ENCODE measurements around the gene PKP4. TPM values are rescaled to one million over a fixed set of nuclear protein-coding genes. Genes with fewer than 3 reads are reported as not detected.

Gene PKP4
- total and polyA plus RNA-seq, 4 experiments from 2014 or later = 1.4 to 39.3 (median 19.1) TPM

- H3K27me3 ChIP-seq (ENCODE audit: insufficient read depth, low read length) = no peaks in the 10 kb centered on the region
- Mint-ChIP-seq H3K27ac (no peak overlapping the region), H3K4me1 (peaks cover 3 to 9% (median 4%) of the 10 kb centered on the region in 4 donors), H3K36me3 (peaks cover 6 to 24% of the 10 kb centered on the region in 2 donors), H3K27me3 (no peaks in the 10 kb centered on the region), H3K4me3 (no peak overlapping the region), H3K9me3 (peaks cover 0 to 2% (median 0%) of the 10 kb centered on the region in 8 donors)
- ChIA-PET CTCF (ENCODE audit: partially characterized antibody) (no interaction called here), POLR2A (ENCODE audit: partially characterized antibody) (no interaction called here)
- H3K27ac ChIP-seq (ENCODE audit: low read depth, low read length) = no peak overlapping the region
- no peaks in the 10 kb centered on the region for H3K9me3 ChIP-seq (ENCODE audit: control insufficient read depth in 1 of 2, low read length in 2 of 2)
- no peaks in the 10 kb centered on the region for H3K4me1 ChIP-seq (ENCODE audit: insufficient read depth, low read length)
- intact Hi-C loops (cut with micrococcal nuclease) = no loop called here
- no peak for DNase-seq
- H3K4me3 ChIP-seq (ENCODE audit: low read length in 2 of 2) = no peak overlapping the region
- no peaks in the 10 kb centered on the region for H3K36me3 ChIP-seq (ENCODE audit: insufficient read depth, low read length)
Measured at GRCh38 chr2:158519481-158519880, 62.7 kb downstream of the PKP4 start.

- H3K4me1 ChIP-seq (ENCODE audit: insufficient read depth, low read length) = no peaks in the 10 kb centered on the region
- H3K4me3 ChIP-seq (ENCODE audit: low read length in 2 of 2) = no peak overlapping the region
- POLR2A ChIA-PET (ENCODE audit: partially characterized antibody) = no interaction called here
- CTCF ChIA-PET (ENCODE audit: partially characterized antibody) = interaction anchor here (0.7 to 2.2 kb wide), 3 partner anchors 15 to 349 kb away, joined by 3 to 9 read pairs (median 3); no protein-coding TSS in a partner anchor
- H3K27me3 ChIP-seq (ENCODE audit: insufficient read depth, low read length) = no peaks in the 10 kb centered on the region
- H3K4me1 Mint-ChIP-seq = no peaks in the 10 kb centered on the region
- H3K36me3 Mint-ChIP-seq = peaks cover 0 to 6% of the 10 kb centered on the region in 2 donors
- intact Hi-C loops (cut with micrococcal nuclease) = no loop called here
- no peaks in the 10 kb centered on the region for H3K9me3 Mint-ChIP-seq
- H3K9me3 ChIP-seq (ENCODE audit: control insufficient read depth in 1 of 2, low read length in 2 of 2) = no peaks in the 10 kb centered on the region
- no peak overlapping the region for H3K27ac ChIP-seq (ENCODE audit: low read depth, low read length)
- no peaks in the 10 kb centered on the region for H3K36me3 ChIP-seq (ENCODE audit: insufficient read depth, low read length)
- DNase-seq = no peak
- no peak overlapping the region for H3K27ac Mint-ChIP-seq
- no peak overlapping the region for H3K4me3 Mint-ChIP-seq
- H3K27me3 Mint-ChIP-seq = no peaks in the 10 kb centered on the region
Measured at GRCh38 chr2:158529379-158530259, 72.9 kb downstream of the PKP4 start.

DNA sequence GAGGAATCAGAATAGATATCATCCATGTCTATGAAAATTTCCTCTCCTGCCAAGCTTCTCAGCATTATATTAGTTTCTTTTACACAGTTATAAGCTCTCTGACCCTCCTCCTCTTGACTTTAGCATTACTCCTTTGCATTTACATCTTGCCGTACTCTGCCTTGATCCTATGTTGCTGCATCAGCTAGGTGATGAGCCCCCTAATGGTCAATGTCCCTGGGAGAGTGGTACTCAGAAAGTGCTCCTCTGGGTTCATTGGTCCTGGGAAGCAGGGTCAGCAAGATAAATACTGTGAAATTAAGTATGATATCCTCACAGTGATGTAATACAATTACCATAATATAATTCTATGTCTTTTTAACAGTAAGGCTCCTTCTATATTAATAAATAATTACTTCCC, 74.1 kb downstream of the PKP4 start:
- POLR2A ChIA-PET (ENCODE audit: partially characterized antibody) = no interaction called here
- H3K36me3 Mint-ChIP-seq = peaks cover 0 to 8% of the 10 kb centered on the region in 2 donors
- CTCF ChIA-PET (ENCODE audit: partially characterized antibody) = interaction anchor here (1.1 to 2.2 kb wide), 2 partner anchors 14 to 350 kb away, joined by 3 to 9 read pairs; no protein-coding TSS in a partner anchor
- Histone ChIP-seq H3K27me3 (ENCODE audit: insufficient read depth, low read length) (no peaks in the 10 kb centered on the region), H3K36me3 (ENCODE audit: insufficient read depth, low read length) (no peaks in the 10 kb centered on the region), H3K9me3 (ENCODE audit: control insufficient read depth in 1 of 2, low read length in 2 of 2) (no peaks in the 10 kb centered on the region), H3K27ac (ENCODE audit: low read depth, low read length) (no peak overlapping the region), H3K4me3 (ENCODE audit: low read length in 2 of 2) (no peak overlapping the region), H3K4me1 (ENCODE audit: insufficient read depth, low read length) (no peaks in the 10 kb centered on the region)
- H3K4me3 Mint-ChIP-seq = no peak overlapping the region
- H3K4me1 Mint-ChIP-seq = no peaks in the 10 kb centered on the region
- H3K27ac Mint-ChIP-seq = no peak overlapping the region
- intact Hi-C loops (cut with micrococcal nuclease) = no loop called here
- H3K9me3 Mint-ChIP-seq = no peaks in the 10 kb centered on the region
- H3K27me3 Mint-ChIP-seq = no peaks in the 10 kb centered on the region
- DNase-seq = no peak

- no peaks in the 10 kb centered on the region for H3K4me1 ChIP-seq (ENCODE audit: insufficient read depth, low read length)
- H3K27ac Mint-ChIP-seq = no peak overlapping the region
- POLR2A ChIA-PET (ENCODE audit: partially characterized antibody) = no interaction called here
Measured at GRCh38 chr2:158533009-158533408, 76.3 kb downstream of the PKP4 start.

DNA sequence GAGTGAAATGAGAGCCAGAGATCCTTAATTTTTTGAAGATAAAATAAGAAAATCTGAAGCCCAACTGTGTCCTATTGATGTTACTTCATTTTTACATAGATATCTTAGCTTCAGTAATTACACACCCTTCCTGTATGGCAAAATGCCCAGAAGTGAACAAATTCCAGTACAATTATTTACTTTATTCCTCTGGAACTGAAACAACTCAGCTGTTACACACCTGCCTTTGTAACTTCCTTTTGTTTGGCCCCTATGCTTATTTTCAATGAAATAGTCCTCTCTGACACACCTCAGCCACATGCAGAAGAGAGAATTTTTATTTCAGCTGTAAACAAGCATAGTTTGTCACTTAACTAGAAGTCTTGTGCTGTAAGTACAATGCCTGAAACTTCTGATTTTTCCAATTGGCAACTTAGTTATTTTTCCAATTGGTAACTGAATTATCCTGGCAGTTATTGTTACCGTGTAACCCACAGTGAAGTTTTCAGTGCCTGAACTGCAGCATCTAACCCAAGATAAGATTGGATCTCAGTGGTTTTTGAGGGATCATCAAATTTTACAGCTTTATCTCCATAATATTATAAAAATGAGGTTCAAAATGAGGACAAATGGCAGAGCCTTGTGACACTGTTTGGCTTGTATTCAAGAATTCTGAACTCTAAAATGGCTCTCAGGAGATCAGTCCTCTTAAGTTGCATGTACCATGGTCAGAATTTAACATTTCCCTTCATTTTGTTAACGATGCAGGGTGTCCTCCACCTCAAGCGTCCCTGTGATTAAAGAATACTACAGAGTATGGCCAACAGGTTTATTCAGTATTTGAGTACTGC, 82.6 kb downstream of the PKP4 start:
- H3K27ac Mint-ChIP-seq = no peak overlapping the region
- intact Hi-C loops (cut with micrococcal nuclease) = no loop called here
- H3K4me1 Mint-ChIP-seq = peaks cover 0 to 4% (median under 1%) of the 10 kb centered on the region in 4 donors
- Histone ChIP-seq H3K36me3 (ENCODE audit: insufficient read depth, low read length) (no peaks in the 10 kb centered on the region), H3K9me3 (ENCODE audit: control insufficient read depth in 1 of 2, low read length in 2 of 2) (no peaks in the 10 kb centered on the region), H3K4me3 (ENCODE audit: low read length in 2 of 2) (no peak overlapping the region), H3K4me1 (ENCODE audit: insufficient read depth, low read length) (no peaks in the 10 kb centered on the region), H3K27ac (ENCODE audit: low read depth, low read length) (no peak overlapping the region), H3K27me3 (ENCODE audit: insufficient read depth, low read length) (no peaks in the 10 kb centered on the region)
- H3K36me3 Mint-ChIP-seq = peaks cover 13 to 18% of the 10 kb centered on the region in 2 donors
- CTCF ChIA-PET (ENCODE audit: partially characterized antibody) = no interaction called here
- DNase-seq = no peak
- H3K27me3 Mint-ChIP-seq = no peaks in the 10 kb centered on the region
- H3K4me3 Mint-ChIP-seq = no peak overlapping the region
- POLR2A ChIA-PET (ENCODE audit: partially characterized antibody) = no interaction called here
- H3K9me3 Mint-ChIP-seq = no peaks in the 10 kb centered on the region

More at GRCh38 chr2:158533009-158533408, 76.3 kb downstream of the PKP4 start:
- no peaks in the 10 kb centered on the region for H3K36me3 ChIP-seq (ENCODE audit: insufficient read depth, low read length)
- H3K4me1 Mint-ChIP-seq = peaks cover 0 to 2% (median 0%) of the 10 kb centered on the region in 4 donors
- CTCF ChIA-PET (ENCODE audit: partially characterized antibody) = no interaction called here
- no peak overlapping the region for H3K4me3 Mint-ChIP-seq
- no peak overlapping the region for H3K27ac ChIP-seq (ENCODE audit: low read depth, low read length)
- DNase-seq = no peak
- intact Hi-C loops (cut with micrococcal nuclease) = no loop called here
- no peaks in the 10 kb centered on the region for H3K9me3 ChIP-seq (ENCODE audit: control insufficient read depth in 1 of 2, low read length in 2 of 2)
- no peak overlapping the region for H3K4me3 ChIP-seq (ENCODE audit: low read length in 2 of 2)
- H3K9me3 Mint-ChIP-seq = no peaks in the 10 kb centered on the region
- peaks cover 12 to 14% of the 10 kb centered on the region in 2 donors for H3K36me3 Mint-ChIP-seq
- no peaks in the 10 kb centered on the region for H3K27me3 Mint-ChIP-seq
- no peaks in the 10 kb centered on the region for H3K27me3 ChIP-seq (ENCODE audit: insufficient read depth, low read length)

GRCh38 chr2:158542577-158542976, 85.8 kb downstream of the PKP4 start:
- DNase-seq = no peak
- Mint-ChIP-seq H3K27ac (no peak overlapping the region), H3K4me1 (peaks cover 6 to 11% (median 10%) of the 10 kb centered on the region in 4 donors), H3K36me3 (peaks cover 10 to 22% of the 10 kb centered on the region in 2 donors), H3K27me3 (no peaks in the 10 kb centered on the region), H3K4me3 (no peak overlapping the region), H3K9me3 (no peaks in the 10 kb centered on the region)
- ChIA-PET CTCF (ENCODE audit: partially characterized antibody) (no interaction called here), POLR2A (ENCODE audit: partially characterized antibody) (no interaction called here)
- peaks cover 6% of the 10 kb centered on the region for H3K4me1 ChIP-seq (ENCODE audit: insufficient read depth, low read length)
- intact Hi-C loops (cut with micrococcal nuclease) = no loop called here
- no peak overlapping the region for H3K4me3 ChIP-seq (ENCODE audit: low read length in 2 of 2)
- H3K9me3 ChIP-seq (ENCODE audit: control insufficient read depth in 1 of 2, low read length in 2 of 2) = no peaks in the 10 kb centered on the region
- H3K36me3 ChIP-seq (ENCODE audit: insufficient read depth, low read length) = no peaks in the 10 kb centered on the region
- H3K27ac ChIP-seq (ENCODE audit: low read depth, low read length) = no peak overlapping the region
- no peaks in the 10 kb centered on the region for H3K27me3 ChIP-seq (ENCODE audit: insufficient read depth, low read length)

GRCh38 chr2:158543957-158544356, 87.2 kb downstream of the PKP4 start:
- peaks cover 13 to 29% of the 10 kb centered on the region in 2 donors for H3K36me3 Mint-ChIP-seq
- H3K9me3 Mint-ChIP-seq = no peaks in the 10 kb centered on the region
- no peaks in the 10 kb centered on the region for H3K9me3 ChIP-seq (ENCODE audit: control insufficient read depth in 1 of 2, low read length in 2 of 2)
- H3K27ac ChIP-seq (ENCODE audit: low read depth, low read length) = no peak overlapping the region
- DNase-seq = no peak
- ChIA-PET POLR2A (ENCODE audit: partially characterized antibody) (no interaction called here), CTCF (ENCODE audit: partially characterized antibody) (interaction anchor here (1.3 to 1.6 kb wide), 2 partner anchors 14 to 86 kb away, joined by 4 to 9 read pairs; no protein-coding TSS in a partner anchor)
- no peak overlapping the region for H3K4me3 ChIP-seq (ENCODE audit: low read length in 2 of 2)
- no peaks in the 10 kb centered on the region for H3K27me3 Mint-ChIP-seq
- H3K4me3 Mint-ChIP-seq = no peak overlapping the region
- H3K36me3 ChIP-seq (ENCODE audit: insufficient read depth, low read length) = no peaks in the 10 kb centered on the region
- H3K4me1 ChIP-seq (ENCODE audit: insufficient read depth, low read length) = peaks cover 6% of the 10 kb centered on the region
- intact Hi-C loops (cut with micrococcal nuclease) = no loop called here
- no peak overlapping the region for H3K27ac Mint-ChIP-seq
- H3K27me3 ChIP-seq (ENCODE audit: insufficient read depth, low read length) = no peaks in the 10 kb centered on the region
- peaks cover 6 to 10% (median 8%) of the 10 kb centered on the region in 4 donors for H3K4me1 Mint-ChIP-seq
